ENCODE measurements around the gene IGSF23.
"Not testable (repeated sequence)": the region's sequence is repeated elsewhere in the genome, so short reads cannot be mapped to it uniquely, and the experiment has no call there.

The IGSF23 gene

GRCh38 chr19:44611812-44612295 lies 1.5 kb upstream of the IGSF23 start:
- DNase-seq (ENCODE audit: low read depth in 2 of 2), result no peak

- DNase-seq (ENCODE audit: low read depth in 2 of 2), result no peak
Measured at GRCh38 chr19:44614313-44614712, 950 bp downstream of the IGSF23 start.

- no peak for DNase-seq (ENCODE audit: low read depth in 2 of 2)
Measured at GRCh38 chr19:44615863-44616247, 2.5 kb downstream of the IGSF23 start.

- DNase-seq (ENCODE audit: low read depth in 2 of 2), result no peak
Measured at GRCh38 chr19:44617110-44617880, 3.9 kb downstream of the IGSF23 start.

GRCh38 chr19:44618640-44619357 lies 5.4 kb downstream of the IGSF23 start:
- DNase-seq (ENCODE audit: low read depth in 2 of 2), result no peak

GRCh38 chr19:44620667-44621066 lies 7.3 kb downstream of the IGSF23 start:
- no peak for DNase-seq (ENCODE audit: low read depth in 2 of 2)

- no peak for DNase-seq (ENCODE audit: low read depth in 2 of 2)
Measured at GRCh38 chr19:44621367-44621766, 8.0 kb downstream of the IGSF23 start.

GRCh38 chr19:44623080-44623479 lies 9.7 kb downstream of the IGSF23 start:
- DNase-seq (ENCODE audit: low read depth in 2 of 2), result no peak

- DNase-seq (ENCODE audit: low read depth in 2 of 2), result no peak
Measured at GRCh38 chr19:44623626-44624025, 10.3 kb downstream of the IGSF23 start.

GRCh38 chr19:44624840-44625354 lies 11.5 kb downstream of the IGSF23 start:
- DNase-seq (ENCODE audit: low read depth in 2 of 2), result no peak

- not testable (repeated sequence) for DNase-seq (ENCODE audit: low read depth in 2 of 2)
Measured at GRCh38 chr19:44625637-44626036, 12.3 kb downstream of the IGSF23 start.

- no peak for DNase-seq (ENCODE audit: low read depth in 2 of 2)
Measured at GRCh38 chr19:44626048-44626624, 12.8 kb downstream of the IGSF23 start.

- DNase-seq (ENCODE audit: low read depth in 2 of 2), result no peak
Measured at GRCh38 chr19:44627631-44628030, 14.3 kb downstream of the IGSF23 start.

DNA sequence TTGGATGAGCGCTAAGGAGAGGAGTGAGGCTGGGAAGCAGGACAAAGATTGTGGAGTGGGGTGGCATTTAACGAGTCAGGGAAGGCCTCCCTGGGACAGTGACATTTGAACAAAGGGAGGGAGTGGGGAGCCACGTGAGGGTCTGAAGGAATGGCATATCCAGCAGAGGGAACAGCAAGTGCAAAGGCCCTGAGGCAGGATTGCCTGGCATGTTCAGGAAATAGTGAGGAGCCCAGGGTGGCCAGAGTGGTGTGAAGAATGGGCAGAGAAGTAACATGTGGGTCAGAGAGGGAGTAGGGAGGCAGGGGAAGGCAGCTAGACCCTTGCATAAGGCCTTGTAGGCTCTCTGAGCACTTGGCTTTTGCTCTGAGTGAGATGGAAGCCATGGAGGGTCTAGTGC lies 15.4 kb downstream of the IGSF23 start:
- no peak for DNase-seq (ENCODE audit: low read depth in 2 of 2)

- not testable (repeated sequence) for DNase-seq (ENCODE audit: low read depth in 2 of 2)
Measured at GRCh38 chr19:44631611-44632010, 18.2 kb downstream of the IGSF23 start.

GRCh38 chr19:44634058-44634457 lies 20.7 kb downstream of the IGSF23 start:
- DNase-seq (ENCODE audit: low read depth in 2 of 2), result not testable (repeated sequence)

DNA sequence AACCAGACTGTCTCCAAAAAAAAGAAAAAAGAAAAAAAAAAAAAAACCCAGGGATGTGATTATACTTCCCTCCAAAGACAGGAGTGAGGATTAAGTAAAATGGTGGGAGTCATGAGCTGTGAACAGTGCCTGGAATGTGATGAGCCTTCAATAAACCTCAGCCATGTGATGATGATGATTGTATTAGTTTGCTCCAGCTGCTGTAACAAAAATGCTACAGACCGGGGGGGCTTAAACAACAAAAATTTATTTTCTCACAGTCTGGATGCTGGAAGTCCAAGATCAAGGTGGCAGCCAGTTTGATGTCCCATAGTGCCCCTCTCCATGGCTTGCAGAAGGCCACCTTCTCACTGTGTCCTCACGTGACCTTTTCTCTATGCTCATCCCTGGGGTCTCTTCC lies 21.4 kb downstream of the IGSF23 start:
- DNase-seq (ENCODE audit: low read depth in 2 of 2), result no peak

- DNase-seq (ENCODE audit: low read depth in 2 of 2), result no peak
Measured at GRCh38 chr19:44635581-44636438, 22.4 kb downstream of the IGSF23 start.

GRCh38 chr19:44636439-44637389 lies 23.4 kb downstream of the IGSF23 start:
- DNase-seq (ENCODE audit: low read depth in 2 of 2), result no peak

- no peak for DNase-seq (ENCODE audit: low read depth in 2 of 2)
Measured at GRCh38 chr19:44637390-44637764, 24.0 kb downstream of the IGSF23 start.
